NB4 (cell line): ENCODE measurements around the gene LPP.

ENCODE experiments used
- CTCF ChIP-seq: IDR thresholded peaks from one replicate; pipeline ENCODE4 v1.5.1; 2012; ENCODE audit warnings: low read depth, low read length
- POLR2A ChIP-seq: IDR thresholded peaks from 2 replicates; pipeline ENCODE4 v1.6.1; 2011; ENCODE audit warnings: mild to moderate bottlenecking; ENCODE audit not compliant: insufficient read length; ENCODE audit errors: extremely low read depth

DNA sequence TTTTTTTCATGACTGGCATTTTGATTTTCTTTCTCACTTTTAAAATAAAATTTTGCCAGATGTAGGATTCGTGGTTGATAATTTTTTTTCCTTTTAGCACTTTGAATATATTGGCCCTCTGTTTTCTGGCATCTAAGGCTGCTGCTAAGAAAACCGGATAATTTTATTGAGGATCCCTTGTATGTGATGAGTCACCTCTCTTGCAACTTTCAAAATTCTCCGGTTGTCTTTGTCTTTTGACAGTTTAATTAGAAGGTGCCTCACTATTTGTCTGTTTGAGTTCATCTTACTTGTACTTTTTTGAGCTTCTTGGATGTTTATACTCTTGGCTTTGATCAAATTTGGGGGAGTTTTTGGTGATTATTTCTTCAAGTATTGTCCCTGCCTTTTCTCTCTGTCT, 349.7 kb downstream of the LPP start:
- TF ChIP-seq POLR2A: no peak
- TF ChIP-seq CTCF: no peak
